ENCODE data around the gene MAML3. TPM values are rescaled to one million over a fixed set of nuclear protein-coding genes. Genes with fewer than 3 reads are reported as not detected.

The MAML3 gene
- total RNA-seq, 1 experiment from 2014 or later = 0.89 TPM

GRCh38 chr4:140127422-140127821 is 26.6 kb downstream of the MAML3 start:
- no TSS peak for BruUV-seq (replicated peaks)
- Mint-ChIP-seq H3K27ac (ENCODE audit: low read depth, unreplicated experiment) (no peak overlapping the region), H3K36me3 (ENCODE audit: insufficient read depth, unreplicated experiment) (no peaks in the 10 kb centered on the region), H3K4me1 (ENCODE audit: insufficient read depth, unreplicated experiment) (peaks cover 7% of the 10 kb centered on the region), H3K9me3 (ENCODE audit: unreplicated experiment) (no peaks in the 10 kb centered on the region), H3K4me3 (ENCODE audit: unreplicated experiment) (no peak overlapping the region), H3K27me3 (ENCODE audit: insufficient read depth, unreplicated experiment) (no peaks in the 10 kb centered on the region)
- ChIA-PET CTCF (interaction anchor here (0.6 kb wide), 1 partner anchor 587 kb away, joined by 4 read pairs; no protein-coding TSS in a partner anchor), POLR2A (no interaction called here)
- TF ChIP-seq CTCF (IDR thresholded peaks at IDR 0.05; ENCODE audit: unreplicated experiment) = no peak
- intact Hi-C loops (cut with micrococcal nuclease) = no loop called here
- DNase-seq (ENCODE audit: unreplicated experiment) = no peak

GRCh38 chr4:140126261-140126660 is 27.7 kb downstream of the MAML3 start:
- peaks cover 7% of the 10 kb centered on the region for H3K4me1 Mint-ChIP-seq (ENCODE audit: insufficient read depth, unreplicated experiment)
- ChIA-PET CTCF (no interaction called here), POLR2A (no interaction called here)
- no peaks in the 10 kb centered on the region for H3K36me3 Mint-ChIP-seq (ENCODE audit: insufficient read depth, unreplicated experiment)
- BruUV-seq (replicated peaks) = no TSS peak
- H3K9me3 Mint-ChIP-seq (ENCODE audit: unreplicated experiment) = no peaks in the 10 kb centered on the region
- intact Hi-C loops (cut with micrococcal nuclease) = no loop called here
- H3K27ac Mint-ChIP-seq (ENCODE audit: low read depth, unreplicated experiment) = no peak overlapping the region
- no peak for DNase-seq (ENCODE audit: unreplicated experiment)
- no peak for TF ChIP-seq CTCF (IDR thresholded peaks at IDR 0.05; ENCODE audit: unreplicated experiment)
- no peaks in the 10 kb centered on the region for H3K27me3 Mint-ChIP-seq (ENCODE audit: insufficient read depth, unreplicated experiment)
- H3K4me3 Mint-ChIP-seq (ENCODE audit: unreplicated experiment) = no peak overlapping the region

- ChIA-PET POLR2A (interaction anchor here (0.7 kb wide), 1 partner anchor 566 kb away, joined by 3 read pairs; no protein-coding TSS in a partner anchor), CTCF (no interaction called here)
- BruUV-seq (replicated peaks) = no TSS peak
- Mint-ChIP-seq H3K27me3 (ENCODE audit: insufficient read depth, unreplicated experiment) (no peaks in the 10 kb centered on the region), H3K4me1 (ENCODE audit: insufficient read depth, unreplicated experiment) (peaks cover 1% of the 10 kb centered on the region), H3K27ac (ENCODE audit: low read depth, unreplicated experiment) (no peak overlapping the region), H3K4me3 (ENCODE audit: unreplicated experiment) (no peak overlapping the region), H3K36me3 (ENCODE audit: insufficient read depth, unreplicated experiment) (no peaks in the 10 kb centered on the region), H3K9me3 (ENCODE audit: unreplicated experiment) (no peaks in the 10 kb centered on the region)
- TF ChIP-seq CTCF (IDR thresholded peaks at IDR 0.05; ENCODE audit: unreplicated experiment) = no peak
- no peak for DNase-seq (ENCODE audit: unreplicated experiment)
- intact Hi-C loops (cut with micrococcal nuclease) = no loop called here
Observed at GRCh38 chr4:140125374-140125773, 28.6 kb downstream of the MAML3 start.

- no TSS peak for BruUV-seq (replicated peaks)
- Mint-ChIP-seq H3K27me3 (ENCODE audit: insufficient read depth, unreplicated experiment) (no peaks in the 10 kb centered on the region), H3K4me3 (ENCODE audit: unreplicated experiment) (no peak overlapping the region), H3K4me1 (ENCODE audit: insufficient read depth, unreplicated experiment) (no peaks in the 10 kb centered on the region), H3K36me3 (ENCODE audit: insufficient read depth, unreplicated experiment) (no peaks in the 10 kb centered on the region), H3K27ac (ENCODE audit: low read depth, unreplicated experiment) (no peak overlapping the region), H3K9me3 (ENCODE audit: unreplicated experiment) (no peaks in the 10 kb centered on the region)
- DNase-seq (ENCODE audit: unreplicated experiment) = no peak
- intact Hi-C loops (cut with micrococcal nuclease) = no loop called here
- ChIA-PET CTCF (no interaction called here), POLR2A (no interaction called here)
- TF ChIP-seq CTCF (IDR thresholded peaks at IDR 0.05; ENCODE audit: unreplicated experiment) = no peak
Observed at GRCh38 chr4:140123666-140124377, 30.2 kb downstream of the MAML3 start.
